Measurements from ENCODE around the gene KL. TPM values are rescaled to one million over a fixed set of nuclear protein-coding genes. Genes with fewer than 3 reads are reported as not detected.

KL gene
- total RNA-seq, 2 experiments from 2014 or later: 0.36 to 0.49 TPM

DNA sequence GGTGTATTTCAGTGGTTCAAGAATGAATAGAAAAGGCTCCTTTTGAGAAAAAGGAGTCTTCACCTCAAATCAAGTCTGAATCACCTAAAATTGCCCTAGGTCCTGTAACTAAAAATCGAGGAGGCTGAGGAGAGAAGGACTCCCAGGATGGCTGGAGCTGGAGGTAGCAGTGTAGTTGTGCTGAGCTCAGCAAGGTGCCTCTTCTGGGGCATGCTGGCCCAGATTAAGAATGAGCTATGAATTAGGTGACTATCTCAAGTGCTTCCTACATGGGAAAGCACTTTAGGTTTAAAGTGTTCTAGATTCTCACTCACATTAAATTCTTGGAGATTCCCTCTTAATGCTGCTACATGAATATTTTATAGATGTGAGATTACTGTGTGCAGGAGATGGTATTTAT lies 28.8 kb upstream of the KL start:
- intact Hi-C loops (cut with micrococcal nuclease): no loop called here
- DNase-seq: no peak
- Mint-ChIP-seq H3K27me3 (ENCODE audit: low read depth) (peaks cover 11% of the 10 kb centered on the region), H3K27ac (no peak overlapping the region), H3K4me3 (no peak overlapping the region), H3K36me3 (ENCODE audit: low read depth) (no peaks in the 10 kb centered on the region), H3K9me3 (peaks cover 7% of the 10 kb centered on the region), H3K4me1 (ENCODE audit: low read depth) (peaks cover 5% of the 10 kb centered on the region)
- CTCF ChIA-PET: interaction anchor here (1.3 kb wide), 1 partner anchor 11 kb away, joined by 3 read pairs; no protein-coding TSS in a partner anchor

DNA sequence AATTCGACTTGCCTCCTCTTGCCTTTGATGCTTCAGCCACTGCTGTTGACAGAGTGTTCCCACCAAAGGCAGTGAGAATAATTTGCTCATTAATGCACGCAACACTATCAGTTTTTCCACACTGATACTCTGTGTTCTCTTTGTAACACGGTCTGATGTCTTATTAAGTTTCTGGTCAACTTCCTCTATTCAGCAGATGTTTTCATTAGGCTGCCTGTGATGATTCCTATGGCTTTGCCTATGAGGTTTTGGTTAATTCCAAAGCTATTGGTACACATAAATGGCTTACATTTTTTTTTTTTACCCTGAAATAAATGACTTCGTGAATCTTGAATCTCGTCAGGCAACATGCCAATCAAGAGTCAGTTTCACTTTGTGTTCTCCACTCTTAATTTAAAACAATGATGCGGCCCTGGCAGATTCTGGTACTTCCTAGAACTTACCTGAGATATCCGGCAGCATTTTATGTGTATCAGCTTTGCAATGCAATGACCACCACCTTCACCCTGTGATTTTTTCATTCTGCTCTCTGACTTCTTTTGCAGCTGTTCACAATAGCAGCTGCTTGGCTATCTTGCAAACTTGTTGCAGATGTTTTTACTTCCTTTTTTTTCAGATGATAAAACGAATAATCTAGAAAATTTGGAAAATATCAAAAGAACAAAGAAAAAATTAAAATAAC lies 27.5 kb upstream of the KL start:
- CTCF ChIA-PET: no interaction called here

DNA sequence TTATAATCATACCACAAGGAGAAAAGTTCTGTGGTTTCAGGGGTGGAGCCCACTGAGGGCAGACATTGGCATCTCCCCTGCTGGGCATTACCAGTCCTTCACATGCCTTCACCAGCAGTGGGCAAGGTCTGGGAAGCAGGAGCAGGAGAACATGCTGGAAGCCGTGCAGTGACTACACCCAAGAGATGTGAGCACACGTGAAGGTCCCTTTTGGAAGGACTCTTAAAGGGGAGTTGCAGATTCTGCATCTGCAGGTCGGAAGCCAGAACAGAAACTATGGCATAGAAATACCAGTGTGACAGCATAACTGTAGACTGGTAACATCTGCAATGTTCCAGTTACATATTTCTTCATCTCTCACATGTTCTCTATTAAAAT lies 26.9 kb upstream of the KL start:
- CTCF ChIA-PET: no interaction called here
- intact Hi-C loops (cut with micrococcal nuclease): no loop called here
- no peak for DNase-seq
- Mint-ChIP-seq H3K36me3 (ENCODE audit: low read depth) (no peaks in the 10 kb centered on the region), H3K4me1 (ENCODE audit: low read depth) (peaks cover 5% of the 10 kb centered on the region), H3K27me3 (ENCODE audit: low read depth) (peaks cover 10% of the 10 kb centered on the region), H3K4me3 (no peak overlapping the region), H3K27ac (no peak overlapping the region), H3K9me3 (peaks cover 5% of the 10 kb centered on the region)

More for the DNA sequence above, 27.5 kb upstream of the KL start:
- no peaks in the 10 kb centered on the region for H3K36me3 Mint-ChIP-seq (ENCODE audit: low read depth)
- H3K4me1 Mint-ChIP-seq (ENCODE audit: low read depth): peaks cover 5% of the 10 kb centered on the region
- H3K27me3 Mint-ChIP-seq (ENCODE audit: low read depth): peaks cover 11% of the 10 kb centered on the region
- DNase-seq: no peak
- intact Hi-C loops (cut with micrococcal nuclease): no loop called here
- no peak overlapping the region for H3K27ac Mint-ChIP-seq
- H3K4me3 Mint-ChIP-seq: no peak overlapping the region
- H3K9me3 Mint-ChIP-seq: peaks cover 7% of the 10 kb centered on the region

GRCh38 chr13:32989942-32990341 lies 26.3 kb upstream of the KL start:
- H3K36me3 Mint-ChIP-seq (ENCODE audit: low read depth): no peaks in the 10 kb centered on the region
- no peak overlapping the region for H3K27ac Mint-ChIP-seq
- no peak overlapping the region for H3K4me3 Mint-ChIP-seq
- CTCF ChIA-PET: no interaction called here
- intact Hi-C loops (cut with micrococcal nuclease): no loop called here
- peaks cover 5% of the 10 kb centered on the region for H3K4me1 Mint-ChIP-seq (ENCODE audit: low read depth)
- H3K9me3 Mint-ChIP-seq: peaks cover 4% of the 10 kb centered on the region
- H3K27me3 Mint-ChIP-seq (ENCODE audit: low read depth): peaks cover 9% of the 10 kb centered on the region
- no peak for DNase-seq

DNA sequence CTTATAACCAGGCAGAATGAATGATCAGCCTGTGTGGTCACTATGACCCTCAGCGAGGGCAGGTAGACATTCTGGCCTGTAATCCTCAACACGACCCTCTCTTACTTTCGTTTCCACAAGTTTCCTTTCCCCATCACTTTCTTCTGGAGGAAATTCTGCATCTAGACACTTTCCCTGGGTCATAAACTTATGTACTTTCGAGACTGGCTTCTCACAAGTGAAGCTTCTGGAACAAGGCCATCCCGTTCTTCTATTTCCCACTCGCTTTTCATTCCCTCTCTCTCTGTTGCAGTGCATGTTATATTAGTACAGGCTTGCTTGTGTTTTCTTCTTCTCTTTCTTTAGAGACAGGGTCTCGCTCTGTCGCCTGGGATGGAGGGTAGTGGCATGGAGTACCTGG lies 23.1 kb upstream of the KL start:
- intact Hi-C loops (cut with micrococcal nuclease): no loop called here
- peaks cover 5% of the 10 kb centered on the region for H3K4me1 Mint-ChIP-seq (ENCODE audit: low read depth)
- H3K36me3 Mint-ChIP-seq (ENCODE audit: low read depth): no peaks in the 10 kb centered on the region
- no peak overlapping the region for H3K27ac Mint-ChIP-seq
- H3K27me3 Mint-ChIP-seq (ENCODE audit: low read depth): peaks cover 4% of the 10 kb centered on the region
- no peak overlapping the region for H3K4me3 Mint-ChIP-seq
- DNase-seq: no peak
- CTCF ChIA-PET: no interaction called here
- H3K9me3 Mint-ChIP-seq: no peaks in the 10 kb centered on the region

- Mint-ChIP-seq H3K4me1 (ENCODE audit: low read depth) (no peaks in the 10 kb centered on the region), H3K36me3 (ENCODE audit: low read depth) (no peaks in the 10 kb centered on the region), H3K27ac (no peak overlapping the region), H3K4me3 (no peak overlapping the region), H3K9me3 (no peaks in the 10 kb centered on the region), H3K27me3 (ENCODE audit: low read depth) (no peaks in the 10 kb centered on the region)
- DNase-seq: no peak
- CTCF ChIA-PET: no interaction called here
- intact Hi-C loops (cut with micrococcal nuclease): no loop called here
Observed at GRCh38 chr13:32997399-32997798, 18.8 kb upstream of the KL start.

GRCh38 chr13:32998966-32999365 lies 17.3 kb upstream of the KL start:
- intact Hi-C loops (cut with micrococcal nuclease): no loop called here
- no peak overlapping the region for H3K4me3 Mint-ChIP-seq
- H3K27ac Mint-ChIP-seq: no peak overlapping the region
- H3K9me3 Mint-ChIP-seq: no peaks in the 10 kb centered on the region
- DNase-seq: no peak
- no peaks in the 10 kb centered on the region for H3K4me1 Mint-ChIP-seq (ENCODE audit: low read depth)
- no peaks in the 10 kb centered on the region for H3K36me3 Mint-ChIP-seq (ENCODE audit: low read depth)
- CTCF ChIA-PET: no interaction called here
- H3K27me3 Mint-ChIP-seq (ENCODE audit: low read depth): no peaks in the 10 kb centered on the region

DNA sequence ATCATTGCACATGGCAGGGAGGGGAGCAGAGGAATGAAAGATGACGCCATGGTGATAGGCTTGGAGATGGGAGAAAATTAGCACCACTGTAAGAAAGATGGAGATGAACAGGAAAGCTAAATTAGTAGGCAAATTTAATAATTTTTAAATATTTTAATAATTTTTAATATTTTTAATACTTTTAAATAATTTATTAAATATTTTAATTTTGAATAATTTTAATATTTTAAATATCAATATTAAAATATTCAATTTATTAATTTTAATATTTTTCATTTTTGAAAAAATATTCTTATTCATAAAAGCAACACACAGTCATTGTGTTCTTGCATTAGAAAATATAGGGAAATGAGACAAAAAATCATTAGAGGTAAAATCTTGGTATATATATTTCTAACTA lies 15.9 kb upstream of the KL start:
- no peak overlapping the region for H3K27ac Mint-ChIP-seq
- H3K4me1 Mint-ChIP-seq (ENCODE audit: low read depth): no peaks in the 10 kb centered on the region
- no peaks in the 10 kb centered on the region for H3K9me3 Mint-ChIP-seq
- H3K27me3 Mint-ChIP-seq (ENCODE audit: low read depth): peaks cover 2% of the 10 kb centered on the region
- intact Hi-C loops (cut with micrococcal nuclease): no loop called here
- CTCF ChIA-PET: no interaction called here
- no peak overlapping the region for H3K4me3 Mint-ChIP-seq
- no peaks in the 10 kb centered on the region for H3K36me3 Mint-ChIP-seq (ENCODE audit: low read depth)
- DNase-seq: no peak

DNA sequence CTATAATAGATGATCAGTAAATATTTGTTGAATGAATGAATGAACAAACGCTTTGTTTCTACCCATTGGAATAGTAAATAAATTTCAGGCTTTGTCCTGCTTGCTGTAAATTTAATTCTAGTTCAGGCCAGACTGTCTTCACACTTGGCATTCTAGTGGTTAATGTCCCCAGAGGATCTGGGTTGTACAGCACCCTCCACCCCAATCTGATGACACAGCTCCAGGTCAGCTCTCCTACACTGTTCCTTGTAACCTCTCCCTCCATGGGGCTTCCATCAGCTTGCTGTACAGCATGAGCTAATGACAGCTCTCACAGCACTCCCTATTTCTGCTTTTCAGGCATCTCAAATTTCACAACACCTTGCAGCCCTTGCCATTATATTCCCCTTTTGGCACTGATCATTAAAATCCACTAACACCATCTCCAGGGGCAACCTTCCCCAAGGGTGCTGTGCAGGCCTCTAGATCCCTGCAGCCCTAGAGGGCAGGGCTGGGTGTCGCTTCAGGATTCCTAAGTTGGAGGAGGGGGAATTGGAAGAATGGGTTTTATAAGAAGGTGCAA lies 12.7 kb upstream of the KL start:
- DNase-seq: no peak
- CTCF ChIA-PET: interaction anchor here (1.0 kb wide), 1 partner anchor 13 kb away, joined by 3 read pairs; no protein-coding TSS in a partner anchor
- Mint-ChIP-seq H3K27ac (no peak overlapping the region), H3K36me3 (ENCODE audit: low read depth) (peaks cover 3% of the 10 kb centered on the region), H3K4me3 (no peak overlapping the region), H3K9me3 (peaks cover 13% of the 10 kb centered on the region), H3K27me3 (ENCODE audit: low read depth) (peaks cover 14% of the 10 kb centered on the region), H3K4me1 (ENCODE audit: low read depth) (no peaks in the 10 kb centered on the region)
- intact Hi-C loops (cut with micrococcal nuclease): no loop called here

GRCh38 chr13:33004511-33004910 lies 11.7 kb upstream of the KL start:
- CTCF ChIA-PET: interaction anchor here (1.0 kb wide), 1 partner anchor 12 kb away, joined by 3 read pairs; no protein-coding TSS in a partner anchor
- Mint-ChIP-seq H3K9me3 (peaks cover 20% of the 10 kb centered on the region), H3K36me3 (ENCODE audit: low read depth) (peaks cover 5% of the 10 kb centered on the region), H3K4me3 (no peak overlapping the region), H3K27me3 (ENCODE audit: low read depth) (peaks cover 19% of the 10 kb centered on the region), H3K4me1 (ENCODE audit: low read depth) (no peaks in the 10 kb centered on the region), H3K27ac (no peak overlapping the region)
- no peak for DNase-seq
- intact Hi-C loops (cut with micrococcal nuclease): no loop called here

DNA sequence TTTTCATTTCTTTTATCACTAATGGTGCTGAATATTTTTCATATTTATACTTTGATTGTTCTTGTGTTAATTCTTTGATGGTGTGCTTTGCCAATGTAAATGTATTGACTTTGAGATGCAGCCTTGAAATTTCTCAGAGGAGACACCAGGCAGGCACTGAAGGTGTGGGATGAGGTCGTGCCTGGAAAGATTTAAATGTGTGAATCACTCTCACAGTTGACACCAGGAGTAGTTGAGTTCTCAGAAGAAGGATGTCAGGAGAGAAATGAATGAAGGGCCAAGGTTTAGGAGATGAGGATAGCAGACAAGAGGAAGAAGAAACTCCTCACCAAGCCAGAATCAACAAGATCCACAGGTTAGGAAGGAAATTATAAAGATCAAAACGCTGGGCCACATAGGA lies 10.1 kb upstream of the KL start:
- Mint-ChIP-seq H3K4me3 (no peak overlapping the region), H3K4me1 (ENCODE audit: low read depth) (no peaks in the 10 kb centered on the region), H3K27me3 (ENCODE audit: low read depth) (peaks cover 31% of the 10 kb centered on the region), H3K27ac (no peak overlapping the region), H3K36me3 (ENCODE audit: low read depth) (peaks cover 5% of the 10 kb centered on the region), H3K9me3 (peaks cover 20% of the 10 kb centered on the region)
- DNase-seq: no peak
- intact Hi-C loops (cut with micrococcal nuclease): no loop called here
- CTCF ChIA-PET: interaction anchor here (1.6 kb wide), 1 partner anchor 11 kb away, joined by 4 read pairs; no protein-coding TSS in a partner anchor

DNA sequence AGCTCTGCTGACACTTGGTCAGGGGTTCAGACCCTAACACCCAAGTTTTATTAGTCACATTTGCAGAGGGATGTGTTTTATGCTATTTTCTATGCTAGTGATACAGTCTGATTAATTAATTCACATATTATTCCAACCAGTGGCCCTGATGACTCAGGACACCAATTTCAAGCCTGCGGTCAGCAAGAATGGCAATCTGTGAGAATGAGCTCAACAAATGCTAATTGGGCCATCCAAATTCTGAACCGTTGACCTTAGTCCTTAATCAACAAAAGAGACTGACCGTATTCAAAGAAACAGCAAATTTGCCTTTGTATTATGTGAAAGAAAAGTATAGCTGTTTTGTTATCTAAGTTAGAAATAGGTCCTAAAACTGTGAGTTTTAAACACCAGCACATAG lies 9.6 kb upstream of the KL start:
- peaks cover 32% of the 10 kb centered on the region for H3K27me3 Mint-ChIP-seq (ENCODE audit: low read depth)
- intact Hi-C loops (cut with micrococcal nuclease): no loop called here
- no peak overlapping the region for H3K27ac Mint-ChIP-seq
- CTCF ChIA-PET: interaction anchor here (1.6 kb wide), 1 partner anchor 11 kb away, joined by 4 read pairs; no protein-coding TSS in a partner anchor
- peaks cover 20% of the 10 kb centered on the region for H3K9me3 Mint-ChIP-seq
- H3K36me3 Mint-ChIP-seq (ENCODE audit: low read depth): peaks cover 5% of the 10 kb centered on the region
- no peak for DNase-seq
- H3K4me3 Mint-ChIP-seq: no peak overlapping the region
- H3K4me1 Mint-ChIP-seq (ENCODE audit: low read depth): no peaks in the 10 kb centered on the region

- Mint-ChIP-seq H3K27me3 (ENCODE audit: low read depth) (peaks cover 36% of the 10 kb centered on the region), H3K4me1 (ENCODE audit: low read depth) (no peaks in the 10 kb centered on the region), H3K4me3 (no peak overlapping the region), H3K9me3 (peaks cover 20% of the 10 kb centered on the region), H3K36me3 (ENCODE audit: low read depth) (peaks cover 5% of the 10 kb centered on the region), H3K27ac (no peak overlapping the region)
- intact Hi-C loops (cut with micrococcal nuclease): no loop called here
- CTCF ChIA-PET: interaction anchor here (1.6 kb wide), 1 partner anchor 10 kb away, joined by 4 read pairs; no protein-coding TSS in a partner anchor
- no peak for DNase-seq
Observed at GRCh38 chr13:33007237-33007636, 9.0 kb upstream of the KL start.
